H1 (cell line): Measurements from ENCODE around the gene DAGLA. TPM values are rescaled to one million over a fixed set of nuclear protein-coding genes. Genes with fewer than 3 reads are reported as not detected.

Source experiments
- CTCF ChIA-PET: fragments of 300-600 bp; sonication (Branson Sonifier 250); formaldehyde crosslinking; loops from one replicate; lab custom pipeline; 2021; ENCODE audit not compliant: partially characterized antibody; lab: Charles Lee
- POLR2A ChIA-PET: fragments of 300-600 bp; sonication (Branson Sonifier 250); formaldehyde crosslinking; loops from one replicate; lab custom pipeline; 2021; ENCODE audit warnings: inconsistent platforms; ENCODE audit not compliant: partially characterized antibody; lab: Charles Lee
- DNase-seq, 2 experiments: peaks; one replicate each; pipeline versions ENCODE4 v3.0.0 to v3.0.0-alpha.2; 2010 to 2022; ENCODE audit warnings: low spot score in 2 of 2, low read depth in 1 of 2, mixed read lengths in 1 of 2
- FAIRE-seq: peaks from 2 replicates; lab custom pipeline; 2011; peaks lifted over from hg19 to GRCh38; lab: Jason Lieb, UNC
- H2AFZ ChIP-seq: 2 replicates; pipeline ENCODE4 v1.8.1; 2012; ENCODE audit warnings: low read length, inconsistent platforms
- H2AK5ac ChIP-seq: 2 replicates; pipeline ENCODE4 v1.6.1; 2013; ENCODE audit warnings: low read depth, low read length
- H2BK120ac ChIP-seq: replicated peaks from 2 replicates; pipeline ENCODE3; 2013; ENCODE audit warnings: low read depth, low read length, inconsistent platforms
- H2BK12ac ChIP-seq: 2 replicates; pipeline ENCODE4 v1.6.1; 2013; ENCODE audit warnings: low read depth, low read length
- H2BK15ac ChIP-seq: 2 replicates; pipeline ENCODE4 v1.6.1; 2013; ENCODE audit warnings: low read length
- H2BK20ac ChIP-seq: 2 replicates; pipeline ENCODE4 v1.6.1; 2013; ENCODE audit warnings: low read length
- H2BK5ac ChIP-seq: 2 replicates; pipeline ENCODE4 v1.6.1; 2013; ENCODE audit warnings: low read depth, low read length
- H3K14ac ChIP-seq: 2 replicates; pipeline ENCODE4 v1.6.1; 2013; ENCODE audit warnings: inconsistent platforms; ENCODE audit not compliant: insufficient read length
- H3K18ac ChIP-seq: 2 replicates; pipeline ENCODE4 v1.6.1; 2013; ENCODE audit warnings: low read length; ENCODE audit errors: extremely low read depth
- H3K23ac ChIP-seq: 2 replicates; pipeline ENCODE4 v1.6.1; 2013; ENCODE audit warnings: inconsistent platforms; ENCODE audit not compliant: insufficient read length
- H3K23me2 ChIP-seq: 2 replicates; pipeline ENCODE4 v1.6.1; 2013; ENCODE audit warnings: low read depth, low read length
- H3K27ac ChIP-seq: 2 replicates; pipeline ENCODE4 v1.6.1; 2011; ENCODE audit warnings: low read depth, low read length, inconsistent platforms
- H3K27me3 ChIP-seq, 4 experiments: replicated peaks in 1 of 4; 1 replicate in 1 of 4; 2 replicates in 3 of 4; pipeline versions ENCODE4 v1.6.1 to v1.8.1; 2011 to 2013; ENCODE audit warnings: low read length in 3 of 4, mild to moderate bottlenecking in 3 of 4, inconsistent platforms in 2 of 4, mixed read lengths in 2 of 4, moderate library complexity in 1 of 4; ENCODE audit not compliant: control insufficient read depth in 3 of 4, insufficient read depth in 3 of 4; ENCODE audit errors: extremely low read depth in 1 of 4
- H3K36me3 ChIP-seq, 4 experiments: 2 replicates each; pipeline versions ENCODE4 v1.6.1 to v1.8.1; 2011 to 2013; ENCODE audit warnings: mild to moderate bottlenecking in 4 of 4, low read length in 3 of 4, moderate library complexity in 2 of 4, control low read depth in 1 of 4, inconsistent platforms in 1 of 4; ENCODE audit not compliant: insufficient read depth in 4 of 4, control insufficient read depth in 2 of 4
- H3K4ac ChIP-seq: replicated peaks from 2 replicates; pipeline ENCODE3; 2013; ENCODE audit warnings: low read length, low read depth, mixed read lengths, inconsistent platforms; ENCODE audit not compliant: insufficient read length
- H3K4me1 ChIP-seq, 4 experiments: replicated peaks in 1 of 4; 1 replicate in 1 of 4; 2 replicates in 3 of 4; pipeline versions ENCODE4 v1.6.1 to v1.8.1; 2011 to 2013; ENCODE audit warnings: low read length in 3 of 4, inconsistent platforms in 2 of 4, mixed read lengths in 1 of 4; ENCODE audit not compliant: insufficient read depth in 4 of 4, control insufficient read depth in 3 of 4
- H3K4me2 ChIP-seq, 2 experiments: 2 replicates each; pipeline versions ENCODE4 v1.6.1 to v1.8.1; 2011 to 2013; ENCODE audit warnings: low read depth in 2 of 2, low read length in 2 of 2, control low read depth in 1 of 2, inconsistent platforms in 1 of 2, mild to moderate bottlenecking in 1 of 2; ENCODE audit not compliant: insufficient read depth in 1 of 2
- H3K4me3 ChIP-seq, 4 experiments: fragments of 200-600, 300-600 bp in 1 of 4; sonication (generic), shearing (Covaris generic), sonication (Bioruptor Twin) in 1 of 4; 2 replicates each; pipeline versions ENCODE4 v1.5.1 to v1.8.1; 2011 to 2016; ENCODE audit warnings: low read length in 4 of 4, low read depth in 3 of 4, control low read depth in 2 of 4, inconsistent platforms in 2 of 4, mild to moderate bottlenecking in 2 of 4, mixed read lengths in 1 of 4, moderate library complexity in 1 of 4; ENCODE audit not compliant: insufficient read depth in 2 of 4; ENCODE audit errors: extremely low read depth in 1 of 4
- H3K56ac ChIP-seq: replicated peaks from 2 replicates; pipeline ENCODE3; 2013; ENCODE audit warnings: low read depth, mild to moderate bottlenecking, mixed read lengths, low read length, inconsistent platforms; ENCODE audit not compliant: insufficient read length
- H3K79me1 ChIP-seq: 2 replicates; pipeline ENCODE4 v1.6.1; 2013; ENCODE audit warnings: low read depth, low read length, control low read depth
- H3K79me2 ChIP-seq, 2 experiments: 2 replicates each; pipeline versions ENCODE4 v1.6.1 to v1.8.1; 2012 to 2013; ENCODE audit warnings: low read length in 2 of 2, mild to moderate bottlenecking in 2 of 2, inconsistent platforms in 1 of 2; ENCODE audit not compliant: insufficient read depth in 2 of 2, control insufficient read depth in 1 of 2
- H3K9ac ChIP-seq, 4 experiments: replicated peaks in 1 of 4; 1 replicate in 1 of 4; 2 replicates in 3 of 4; pipeline versions ENCODE4 v1.6.1 to v1.8.1; 2011 to 2013; ENCODE audit warnings: low read depth in 3 of 4, low read length in 3 of 4, control low read depth in 2 of 4, mild to moderate bottlenecking in 2 of 4, moderate library complexity in 2 of 4, inconsistent platforms in 1 of 4; ENCODE audit errors: extremely low read depth in 1 of 4
- H3K9me3 ChIP-seq, 2 experiments: 2 replicates each; pipeline versions ENCODE4 v1.6.1 to v1.8.1; 2012 to 2013; ENCODE audit warnings: mild to moderate bottlenecking in 2 of 2, moderate library complexity in 2 of 2, control low read depth in 1 of 2, inconsistent platforms in 1 of 2, low read depth in 1 of 2, low read length in 1 of 2, mixed read lengths in 1 of 2; ENCODE audit not compliant: insufficient read depth in 2 of 2
- H4K20me1 ChIP-seq, 2 experiments: replicated peaks in 1 of 2; 2 replicates each; pipeline versions ENCODE3 to v1.8.1; 2011 to 2013; ENCODE audit warnings: inconsistent platforms in 2 of 2, low read length in 2 of 2, mild to moderate bottlenecking in 1 of 2; ENCODE audit not compliant: insufficient read depth in 2 of 2, control insufficient read depth in 1 of 2
- H4K5ac ChIP-seq: 2 replicates; pipeline ENCODE4 v1.6.1; 2013; ENCODE audit warnings: low read length, low read depth, mixed read lengths, inconsistent platforms; ENCODE audit not compliant: insufficient read length
- H4K8ac ChIP-seq: 2 replicates; pipeline ENCODE4 v1.8.0; 2013; ENCODE audit warnings: mild to moderate bottlenecking, moderate library complexity, low read length, inconsistent platforms; ENCODE audit not compliant: insufficient read depth; ENCODE audit errors: extremely low read depth
- H4K91ac ChIP-seq: replicated peaks from 2 replicates; pipeline ENCODE3; 2013; ENCODE audit warnings: low read length, mixed read lengths, inconsistent platforms; ENCODE audit not compliant: insufficient read length
- CEBPB ChIP-seq: IDR thresholded peaks from 2 replicates; pipeline ENCODE4 v1.6.1; 2012; ENCODE audit warnings: low read depth, low read length
- CHD2 ChIP-seq: IDR thresholded peaks from 2 replicates; pipeline ENCODE4 v1.6.1; 2012; ENCODE audit warnings: low read length, improper control_type of control experiment
- CTCF ChIP-seq, 3 experiments: IDR thresholded peaks; 1 replicate in 2 of 3; 2 replicates in 1 of 3; pipeline versions ENCODE4 v1.5.1 to v1.6.1; 2011; ENCODE audit warnings: low read length in 3 of 3, mild to moderate bottlenecking in 3 of 3, inconsistent platforms in 2 of 3, low read depth in 1 of 3, moderate library complexity in 1 of 3; ENCODE audit not compliant: insufficient read depth in 1 of 3; ENCODE audit errors: control extremely low read depth in 1 of 3
- EGR1 ChIP-seq: IDR thresholded peaks from 2 replicates; pipeline ENCODE4 v1.6.1; 2011; ENCODE audit warnings: low read depth, low read length, borderline replicate concordance
- RAD21 ChIP-seq, 2 experiments: IDR thresholded peaks in 1 of 2; conservative IDR thresholded peaks in 1 of 2; 2 replicates each; pipeline ENCODE4 v1.6.1; 2011; ENCODE audit warnings: low read depth in 2 of 2, low read length in 2 of 2, improper control_type of control experiment in 1 of 2, inconsistent platforms in 1 of 2, mild to moderate bottlenecking in 1 of 2, moderate library complexity in 1 of 2
- SAP30 ChIP-seq: fragments of 300-600 bp; sonication (generic); IDR thresholded peaks from 2 replicates; pipeline ENCODE4 v1.7.1; 2012; ENCODE audit warnings: low read length, moderate library complexity, mild to moderate bottlenecking, inconsistent platforms; ENCODE audit not compliant: insufficient read depth, insufficient replicate concordance
- SRF ChIP-seq: IDR thresholded peaks from 2 replicates; pipeline ENCODE4 v1.6.1; 2011; ENCODE audit warnings: mild to moderate bottlenecking, low read depth, low read length, moderate library complexity
- TEAD4 ChIP-seq: IDR thresholded peaks from 2 replicates; pipeline ENCODE4 v1.6.1; 2012; ENCODE audit warnings: low read depth, low read length, inconsistent platforms, mixed read lengths
- WGBS, 2 experiments: shearing (Covaris generic) in 1 of 2; methylation state at CpG; one replicate each; pipeline versions ENCODE4 v1.1.6 to v1.1.7; 2013 to 2015; ENCODE audit warnings: low lambda C conversion rate in 2 of 2, mixed read lengths in 2 of 2, inconsistent platforms in 1 of 2, low coverage in 1 of 2, missing lambda C conversion rate in 1 of 2; ENCODE audit not compliant: insufficient replicate concordance in 2 of 2, insufficient coverage in 1 of 2, insufficient read length in 1 of 2; ENCODE audit errors: extremely low coverage in 1 of 2, missing lambda C conversion rate in 1 of 2; 5-methylcytosine and 5-hydroxymethylcytosine counted together
- polyA plus RNA-seq, 7 experiments: library from polyadenylated mRNA; depleted of rRNA in 3 of 7; stranded (reverse) in 5 of 7; unstranded in 2 of 7; fragments of >200 nt in 5 of 7; fragments of 200-250 nt in 2 of 7; gene quantifications; 1 replicate in 5 of 7; 2 replicates in 1 of 7; 4 replicates in 1 of 7; pipeline versions ENCODE4 v1.2.1 to v1.2.3, GENCODE V29; 2011 to 2013; ENCODE audit warnings: missing spikeins in 2 of 7, mixed read lengths in 2 of 7
- total RNA-seq: library from RNA; stranded (reverse); fragmentation: NEBNext Ultra II Directional; extraction: Animal tissue kit (Norgen Biotek cat#: 25700); gene quantifications from 2 replicates; pipeline ENCODE4 v1.2.1, GENCODE V29; 2021

DAGLA gene
- total and polyA plus RNA-seq, 2 of the 8 experiments (the other 6 are each of a cell fraction or from before 2014, with no cell fraction given), result 3.6 to 6.6 TPM

GRCh38 chr11:61787928-61788491 lies 107.8 kb downstream of the DAGLA start:
- no peak overlapping the region for H2AFZ ChIP-seq
- H3K79me1 ChIP-seq, result no peaks in the 10 kb centered on the region; the same call in 1 of the 2 replicates
- H2AK5ac ChIP-seq, result no peak overlapping the region
- TF ChIP-seq TEAD4, result no peak
- TF ChIP-seq SRF, result no peak
- TF ChIP-seq CHD2, result no peak
- no peak for TF ChIP-seq EGR1
- no peak for TF ChIP-seq CEBPB
- TF ChIP-seq RAD21 (IDR thresholded peaks at IDR 0.05 in 1 of 2, conservative IDR thresholded peaks at IDR 0.05 in 1 of 2; ENCODE audit: low read depth in 2 of 2, low read length in 2 of 2), result peak; percentile 74 to 84
- no peak for TF ChIP-seq SAP30
- TF ChIP-seq CTCF (IDR thresholded peaks at IDR 0.05; ENCODE audit: control extremely low read depth in 1 of 3, insufficient read depth in 1 of 3, low read depth in 1 of 3, low read length in 3 of 3), result peak; percentile 75 to 91 (median 87)
- TF ChIP-seq, all 59 proteins: peak for 2
- H3K18ac ChIP-seq, result no peak overlapping the region
- no peak overlapping the region for H3K23ac ChIP-seq
- H3K4me3 ChIP-seq, result no peak overlapping the region
- no peak overlapping the region for H2BK20ac ChIP-seq
- H2BK5ac ChIP-seq, result no peak overlapping the region
- H3K14ac ChIP-seq, result no peak overlapping the region
- H3K4me2 ChIP-seq, result no peak overlapping the region
- H3K27me3 ChIP-seq, result no peaks in the 10 kb centered on the region
- H3K4me1 ChIP-seq, result peaks cover 0 to 2% (median 0%) of the 10 kb centered on the region in 4 experiments; a peak in 2 of 7 replicates
- peaks cover 6 to 21% of the 10 kb centered on the region in 2 experiments for H4K20me1 ChIP-seq
- no peak overlapping the region for H3K9ac ChIP-seq
- no peak overlapping the region for H4K5ac ChIP-seq
- no peak overlapping the region for H2BK120ac ChIP-seq
- FAIRE-seq, result peak; percentile 42
- peak in 1 of 2 experiments; percentile 75 for DNase-seq
- H3K23me2 ChIP-seq, result peaks cover 2% of the 10 kb centered on the region; the same call in 1 of the 2 replicates
- H4K8ac ChIP-seq, result no peak overlapping the region
- peaks cover 0 to 15% of the 10 kb centered on the region in 2 experiments; a peak in 3 of 4 replicates for H3K79me2 ChIP-seq
- ChIA-PET POLR2A (interaction anchor here (0.6 to 20.9 kb wide), 15 partner anchors 9 to 896 kb away, joined by 3 to 354 read pairs (median 5); partner anchors contain the start of gene FADS1), CTCF (interaction anchor here (0.6 to 10.5 kb wide), 38 partner anchors 8 to 762 kb away, joined by 3 to 168 read pairs (median 4); partner anchors contain the start of gene MYRF)
- H2BK15ac ChIP-seq, result no peak overlapping the region
- H3K27ac ChIP-seq, result no peak overlapping the region
- H4K91ac ChIP-seq, result no peak overlapping the region
- peaks cover 25 to 45% (median 33%) of the 10 kb centered on the region in 4 experiments; a peak in 7 of 8 replicates for H3K36me3 ChIP-seq
- no peak overlapping the region for H3K4ac ChIP-seq
- no peak overlapping the region for H2BK12ac ChIP-seq
- no peak overlapping the region for H3K56ac ChIP-seq
- no peaks in the 10 kb centered on the region for H3K9me3 ChIP-seq
- 69% methylated on average over 9 of the region's 9 CpGs; no CpG with 5 or more reads in 1 of the 2 experiments for WGBS, 2 experiments
